Suprapubic skin (tissue), 4 donors: ENCODE results near the gene GPR183. TPM values are rescaled to one million over a fixed set of nuclear protein-coding genes. Genes with fewer than 3 reads are reported as not detected.

ENCODE experiments used
- DNase-seq, 2 donors: peaks; one replicate each; pipeline ENCODE4 v3.0.0-alpha.2; 2019; ENCODE audit warnings: low spot score in 2 of 2
- H3K27ac ChIP-seq: fragments of 200-600 bp; sonication (generic); one replicate; pipeline ENCODE4 v1.5.1; 2019
- H3K27me3 ChIP-seq: fragments of 200-600 bp; sonication (generic); one replicate; pipeline ENCODE4 v1.5.1; 2019
- H3K36me3 ChIP-seq: fragments of 200-600 bp; sonication (generic); one replicate; pipeline ENCODE4 v1.5.1; 2019
- H3K4me1 ChIP-seq: fragments of 200-600 bp; sonication (generic); one replicate; pipeline ENCODE4 v1.5.1; 2019
- H3K4me3 ChIP-seq: fragments of 200-600 bp; sonication (generic); one replicate; pipeline ENCODE4 v1.5.1; 2019; ENCODE audit warnings: mild to moderate bottlenecking
- H3K9me3 ChIP-seq: fragments of 200-600 bp; sonication (generic); one replicate; pipeline ENCODE4 v1.5.1; 2019
- CTCF ChIP-seq, 2 donors: fragments of 200-600 bp in 1 of 2; fragments of 450-650 bp in 1 of 2; sonication (generic) in 1 of 2; IDR thresholded peaks; one replicate each; pipeline ENCODE4 v1.5.1; 2016 to 2019; ENCODE audit warnings: antibody characterized with exemption in 2 of 2, mild to moderate bottlenecking in 1 of 2, moderate library complexity in 1 of 2
- EP300 ChIP-seq: sonication (generic); formaldehyde crosslinking; IDR thresholded peaks from one replicate; pipeline ENCODE4 v1.6.1; 2017; ENCODE audit warnings: antibody characterized with exemption
- POLR2A ChIP-seq, 2 donors: fragments of 450-650 bp; IDR thresholded peaks; one replicate each; pipeline ENCODE4 v1.6.1; 2017; ENCODE audit warnings: antibody characterized with exemption in 2 of 2, mild to moderate bottlenecking in 2 of 2, moderate library complexity in 2 of 2
- POLR2AphosphoS5 ChIP-seq, 3 donors: sonication (generic); formaldehyde crosslinking; IDR thresholded peaks; one replicate each; pipeline ENCODE4 v1.6.1; 2017; ENCODE audit warnings: antibody characterized with exemption in 3 of 3
- WGBS: methylation state at CpG from one replicate; pipeline ENCODE4 v1.1.5; 2018; 5-methylcytosine and 5-hydroxymethylcytosine counted together
- total RNA-seq, 4 donors: library from RNA; depleted of rRNA; stranded (reverse); fragments of >200 nt; gene quantifications; one replicate each; pipeline ENCODE4 v1.1.0, GENCODE V29; 2016

GPR183 gene
- total RNA-seq, 4 donors from 2014 or later, result 2.3 to 7.0 (median 4.4) TPM

- 88% methylated on average over 8 of the region's 8 CpGs for WGBS
These were observed 4.3 kb downstream of the GPR183 start for GRCh38 chr13:99302637-99303505.

GRCh38 chr13:99301913-99302636 is 5.1 kb downstream of the GPR183 start:
- H3K9me3 ChIP-seq, result no peaks in the 10 kb centered on the region
- H3K27ac ChIP-seq, result no peak overlapping the region
- H3K4me3 ChIP-seq, result no peak overlapping the region
- TF ChIP-seq POLR2A (IDR thresholded peaks at IDR 0.05) (no peak), CTCF (IDR thresholded peaks at IDR 0.05) (no peak), POLR2AphosphoS5 (IDR thresholded peaks at IDR 0.05) (no peak), EP300 (no peak)
- no peaks in the 10 kb centered on the region for H3K27me3 ChIP-seq
- H3K36me3 ChIP-seq, result peaks cover 6% of the 10 kb centered on the region
- H3K4me1 ChIP-seq, result no peaks in the 10 kb centered on the region
- DNase-seq, result no peak
- WGBS, result 89% methylated on average over 1 of the region's 1 CpG

More at GRCh38 chr13:99302637-99303505, 4.3 kb downstream of the GPR183 start:
- H3K4me1 ChIP-seq, result peaks cover 3% of the 10 kb centered on the region
- H3K9me3 ChIP-seq, result no peaks in the 10 kb centered on the region
- peaks cover 6% of the 10 kb centered on the region for H3K36me3 ChIP-seq
- no peak overlapping the region for H3K27ac ChIP-seq
- DNase-seq, result no peak
- H3K4me3 ChIP-seq, result no peak overlapping the region
- no peak for TF ChIP-seq POLR2A (IDR thresholded peaks at IDR 0.05)
- TF ChIP-seq EP300, result no peak
- no peak for TF ChIP-seq POLR2AphosphoS5 (IDR thresholded peaks at IDR 0.05)
- TF ChIP-seq CTCF (IDR thresholded peaks at IDR 0.05), result no peak
- no peaks in the 10 kb centered on the region for H3K27me3 ChIP-seq

GRCh38 chr13:99301056-99301838 is 6.0 kb downstream of the GPR183 start:
- H3K9me3 ChIP-seq, result no peaks in the 10 kb centered on the region
- DNase-seq, result no peak
- WGBS, result 75% methylated on average over 7 of the region's 7 CpGs
- TF ChIP-seq EP300 (no peak), POLR2AphosphoS5 (IDR thresholded peaks at IDR 0.05) (no peak), POLR2A (IDR thresholded peaks at IDR 0.05) (no peak), CTCF (IDR thresholded peaks at IDR 0.05) (no peak)
- no peaks in the 10 kb centered on the region for H3K4me1 ChIP-seq
- peaks cover 6% of the 10 kb centered on the region for H3K36me3 ChIP-seq
- no peak overlapping the region for H3K27ac ChIP-seq
- no peak overlapping the region for H3K4me3 ChIP-seq
- H3K27me3 ChIP-seq, result no peaks in the 10 kb centered on the region

GRCh38 chr13:99299920-99300341 is 7.3 kb downstream of the GPR183 start:
- H3K27me3 ChIP-seq, result no peaks in the 10 kb centered on the region
- H3K4me1 ChIP-seq, result no peaks in the 10 kb centered on the region
- DNase-seq, result no peak
- peaks cover 2% of the 10 kb centered on the region for H3K36me3 ChIP-seq
- H3K27ac ChIP-seq, result no peak overlapping the region
- H3K9me3 ChIP-seq, result no peaks in the 10 kb centered on the region
- no peak for TF ChIP-seq EP300
- TF ChIP-seq POLR2A (IDR thresholded peaks at IDR 0.05), result no peak
- 88% methylated on average over 4 of the region's 4 CpGs for WGBS
- H3K4me3 ChIP-seq, result no peak overlapping the region

- Histone ChIP-seq H3K9me3 (no peaks in the 10 kb centered on the region), H3K4me1 (no peaks in the 10 kb centered on the region), H3K36me3 (peaks cover 2% of the 10 kb centered on the region), H3K27me3 (no peaks in the 10 kb centered on the region), H3K4me3 (no peak overlapping the region), H3K27ac (no peak overlapping the region)
- 88% methylated on average over 4 of the region's 4 CpGs for WGBS
- TF ChIP-seq POLR2AphosphoS5 (IDR thresholded peaks at IDR 0.05), result no peak
- TF ChIP-seq CTCF (IDR thresholded peaks at IDR 0.05), result no peak
- no peak for TF ChIP-seq POLR2A (IDR thresholded peaks at IDR 0.05)
- TF ChIP-seq EP300, result no peak
- DNase-seq, result no peak
These were observed 7.8 kb downstream of the GPR183 start for GRCh38 chr13:99299256-99299919.
